ENCODE results near the gene MCCC1. TPM values are rescaled to one million over a fixed set of nuclear protein-coding genes. Genes with fewer than 3 reads are reported as not detected.

MCCC1 gene
- total RNA-seq, 2 experiments from 2014 or later = 28.4 to 29.7 TPM

DNA sequence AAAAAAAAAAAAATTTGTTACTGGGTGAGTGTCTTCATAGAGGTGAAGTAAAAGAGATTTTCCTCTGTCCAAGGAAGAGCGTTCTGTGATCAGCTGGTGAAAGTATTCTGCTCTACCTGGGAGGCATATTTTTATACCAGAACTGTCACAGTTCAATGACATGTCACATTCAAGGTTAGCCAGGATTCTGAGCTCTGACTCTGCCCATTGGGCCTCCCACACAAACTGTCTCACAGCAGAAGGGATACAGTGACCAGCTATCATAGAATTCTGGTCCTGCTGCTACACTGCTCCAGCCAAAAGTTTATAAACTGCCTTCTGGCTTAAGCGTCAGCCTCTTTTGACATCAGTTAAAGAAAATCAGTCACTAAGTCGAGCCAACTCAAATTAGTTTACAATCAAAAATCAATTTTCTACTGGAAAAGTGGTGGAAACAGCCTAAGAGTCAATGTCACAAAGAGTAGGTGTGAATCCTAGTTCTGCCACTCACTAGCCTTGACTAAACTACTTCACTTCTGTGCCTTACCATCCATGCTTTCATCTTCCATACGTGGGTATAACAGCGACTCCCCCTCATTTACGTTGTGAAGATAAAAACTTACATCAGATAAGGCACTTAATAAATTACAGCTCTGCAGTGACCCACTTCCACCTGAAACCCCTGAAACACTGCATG is 66.3 kb downstream of the MCCC1 start:
- Mint-ChIP-seq H3K4me1 (ENCODE audit: low read depth) (no peaks in the 10 kb centered on the region), H3K4me3 (no peak overlapping the region), H3K27ac (no peak overlapping the region), H3K36me3 (peaks cover 47% of the 10 kb centered on the region), H3K9me3 (no peaks in the 10 kb centered on the region), H3K27me3 (no peaks in the 10 kb centered on the region)
- intact Hi-C loops (cut with micrococcal nuclease) = no loop called here
- CTCF ChIA-PET = no interaction called here
- POLR2A ChIA-PET = no interaction called here
- no peak for DNase-seq

DNA sequence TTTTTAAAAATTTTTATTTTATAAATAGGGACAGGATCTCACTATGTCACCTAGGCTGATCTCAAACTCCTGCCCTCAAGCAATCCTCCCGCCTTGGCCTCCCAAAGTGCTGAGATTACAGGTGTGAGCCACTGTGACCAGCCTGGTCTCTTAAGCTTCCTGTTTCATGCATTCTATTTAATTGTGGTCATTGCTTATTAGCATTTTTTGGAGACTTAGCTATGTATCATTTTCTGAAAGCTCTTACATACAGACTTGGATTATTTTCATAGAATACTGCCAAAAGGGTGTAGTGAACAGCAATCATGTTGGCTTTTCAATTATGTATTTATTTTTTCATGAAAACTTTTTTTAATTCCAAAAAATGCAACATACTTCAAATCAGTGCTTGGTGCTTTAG is 67.5 kb downstream of the MCCC1 start:
- no peaks in the 10 kb centered on the region for H3K9me3 Mint-ChIP-seq
- H3K27me3 Mint-ChIP-seq = no peaks in the 10 kb centered on the region
- peaks cover 42% of the 10 kb centered on the region for H3K36me3 Mint-ChIP-seq

DNA sequence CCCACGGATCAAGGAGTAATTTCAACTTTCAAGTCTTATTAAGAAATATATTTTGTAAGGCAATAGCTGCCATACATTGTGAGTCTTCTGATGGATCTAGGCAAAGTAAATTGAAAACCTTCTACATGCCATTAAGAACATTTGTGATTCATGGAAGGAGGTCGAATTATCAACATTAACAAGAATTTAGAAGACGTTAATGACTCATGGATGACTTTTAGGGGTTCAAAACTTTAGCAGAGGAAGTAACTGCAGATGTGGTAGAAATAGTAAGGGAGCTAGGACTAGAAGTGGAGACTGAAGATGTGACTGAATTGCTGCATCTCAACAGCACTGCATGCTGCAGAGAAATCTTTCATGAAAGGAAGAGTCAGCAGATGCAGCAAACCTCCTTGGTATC is 70.9 kb downstream of the MCCC1 start:
- no peaks in the 10 kb centered on the region for H3K27me3 Mint-ChIP-seq
- no peak overlapping the region for H3K4me3 Mint-ChIP-seq
- DNase-seq = no peak
- H3K9me3 Mint-ChIP-seq = no peaks in the 10 kb centered on the region
- ChIA-PET CTCF (no interaction called here), POLR2A (no interaction called here)
- H3K36me3 Mint-ChIP-seq = peaks cover 38% of the 10 kb centered on the region
- H3K27ac Mint-ChIP-seq = no peak overlapping the region
- H3K4me1 Mint-ChIP-seq (ENCODE audit: low read depth) = no peaks in the 10 kb centered on the region
- intact Hi-C loops (cut with micrococcal nuclease) = no loop called here

More for the DNA sequence above, 67.5 kb downstream of the MCCC1 start:
- H3K4me1 Mint-ChIP-seq (ENCODE audit: low read depth) = no peaks in the 10 kb centered on the region
- no peak overlapping the region for H3K27ac Mint-ChIP-seq
- POLR2A ChIA-PET = no interaction called here
- no peak for DNase-seq
- no peak overlapping the region for H3K4me3 Mint-ChIP-seq
- CTCF ChIA-PET = interaction anchor here (0.6 kb wide), 1 partner anchor 116 kb away, joined by 4 read pairs; no protein-coding TSS in a partner anchor
- intact Hi-C loops (cut with micrococcal nuclease) = no loop called here

- intact Hi-C loops (cut with micrococcal nuclease) = no loop called here
- no peak for DNase-seq
- Mint-ChIP-seq H3K4me1 (ENCODE audit: low read depth) (no peaks in the 10 kb centered on the region), H3K9me3 (no peaks in the 10 kb centered on the region), H3K4me3 (no peak overlapping the region), H3K27ac (no peak overlapping the region), H3K36me3 (peaks cover 34% of the 10 kb centered on the region), H3K27me3 (no peaks in the 10 kb centered on the region)
- ChIA-PET POLR2A (no interaction called here), CTCF (no interaction called here)
These were observed 72.0 kb downstream of the MCCC1 start for GRCh38 chr3:183027276-183027675.

GRCh38 chr3:183022936-183023516 is 76.3 kb downstream of the MCCC1 start:
- Mint-ChIP-seq H3K4me1 (ENCODE audit: low read depth) (no peaks in the 10 kb centered on the region), H3K4me3 (no peak overlapping the region), H3K27ac (no peak overlapping the region), H3K27me3 (no peaks in the 10 kb centered on the region), H3K36me3 (peaks cover 22% of the 10 kb centered on the region), H3K9me3 (no peaks in the 10 kb centered on the region)
- intact Hi-C loops (cut with micrococcal nuclease) = no loop called here
- no peak for DNase-seq
- CTCF ChIA-PET = interaction anchor here (0.6 to 0.9 kb wide), 2 partner anchors 129 to 309 kb away, joined by 3 read pairs; no protein-coding TSS in a partner anchor
- POLR2A ChIA-PET = no interaction called here

GRCh38 chr3:183018421-183019192 is 80.7 kb downstream of the MCCC1 start:
- Mint-ChIP-seq H3K4me1 (ENCODE audit: low read depth) (no peaks in the 10 kb centered on the region), H3K27me3 (no peaks in the 10 kb centered on the region), H3K36me3 (peaks cover 22% of the 10 kb centered on the region), H3K27ac (no peak overlapping the region), H3K9me3 (no peaks in the 10 kb centered on the region), H3K4me3 (no peak overlapping the region)
- ChIA-PET CTCF (interaction anchor here (0.7 kb wide), 1 partner anchor 56 kb away, joined by 3 read pairs; no protein-coding TSS in a partner anchor), POLR2A (no interaction called here)
- intact Hi-C loops (cut with micrococcal nuclease) = loop anchor here (10.0 kb wide), 1 partner anchor 304 kb away; no protein-coding TSS in a partner anchor
- DNase-seq = no peak

DNA sequence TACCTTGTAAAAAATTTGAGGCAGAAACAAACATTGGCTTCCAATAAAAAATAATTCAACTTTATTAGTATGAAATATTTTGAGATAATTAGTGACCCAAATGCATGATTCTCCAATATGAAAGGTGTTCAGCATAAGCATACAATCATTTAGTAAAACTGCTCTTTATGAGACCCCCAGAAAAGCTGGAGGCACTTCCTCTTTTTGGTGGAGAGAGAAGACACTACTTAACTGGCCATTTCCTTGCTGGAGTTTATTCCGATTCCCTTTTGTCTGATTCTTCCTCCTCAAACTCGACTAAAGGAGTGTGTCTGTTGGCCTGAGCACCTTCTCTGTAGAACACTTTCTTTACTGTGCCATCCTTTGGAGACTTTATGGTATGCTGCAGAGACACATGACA is 84.1 kb downstream of the MCCC1 start:
- Mint-ChIP-seq H3K36me3 (peaks cover 16% of the 10 kb centered on the region), H3K9me3 (no peaks in the 10 kb centered on the region), H3K27ac (no peak overlapping the region), H3K27me3 (no peaks in the 10 kb centered on the region), H3K4me3 (no peak overlapping the region), H3K4me1 (ENCODE audit: low read depth) (no peaks in the 10 kb centered on the region)
- POLR2A ChIA-PET = no interaction called here
- CTCF ChIA-PET = no interaction called here
- intact Hi-C loops (cut with micrococcal nuclease) = loop anchor here (10.0 kb wide), 1 partner anchor 300 kb away; no protein-coding TSS in a partner anchor
- no peak for DNase-seq

GRCh38 chr3:183013856-183014255 is 85.4 kb downstream of the MCCC1 start:
- CTCF ChIA-PET = interaction anchor here (1.8 kb wide), 1 partner anchor 105 kb away, joined by 5 read pairs; no protein-coding TSS in a partner anchor

DNA sequence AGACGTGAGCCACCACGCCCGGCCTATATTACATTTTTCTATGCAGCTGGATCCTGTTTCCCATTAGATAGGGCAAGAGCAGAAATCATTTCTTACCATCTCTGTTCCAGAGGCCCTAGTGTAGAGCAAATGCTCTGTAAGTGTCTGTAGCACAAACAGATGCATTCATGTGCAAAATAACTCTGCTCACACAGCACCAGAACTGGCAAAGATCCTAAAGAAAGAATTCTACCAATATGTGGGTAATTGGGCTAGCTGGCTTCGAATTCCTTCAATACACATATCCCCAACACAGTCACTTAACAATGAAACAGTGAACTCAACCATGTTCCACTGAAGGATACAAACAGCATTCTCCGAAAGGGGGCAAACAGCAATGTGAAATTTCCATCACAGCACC is 86.2 kb downstream of the MCCC1 start:
- intact Hi-C loops (cut with micrococcal nuclease) = loop anchor here (10.0 kb wide), 1 partner anchor 298 kb away; no protein-coding TSS in a partner anchor
- Mint-ChIP-seq H3K9me3 (no peaks in the 10 kb centered on the region), H3K27me3 (no peaks in the 10 kb centered on the region), H3K27ac (no peak overlapping the region), H3K4me1 (ENCODE audit: low read depth) (no peaks in the 10 kb centered on the region), H3K36me3 (peaks cover 9% of the 10 kb centered on the region), H3K4me3 (no peak overlapping the region)
- DNase-seq = no peak
- ChIA-PET POLR2A (no interaction called here), CTCF (interaction anchor here (1.8 kb wide), 1 partner anchor 104 kb away, joined by 5 read pairs; no protein-coding TSS in a partner anchor)

More at GRCh38 chr3:183013856-183014255, 85.4 kb downstream of the MCCC1 start:
- Mint-ChIP-seq H3K4me1 (ENCODE audit: low read depth) (no peaks in the 10 kb centered on the region), H3K27me3 (no peaks in the 10 kb centered on the region), H3K9me3 (no peaks in the 10 kb centered on the region), H3K36me3 (peaks cover 9% of the 10 kb centered on the region), H3K27ac (no peak overlapping the region), H3K4me3 (no peak overlapping the region)
- intact Hi-C loops (cut with micrococcal nuclease) = loop anchor here (10.0 kb wide), 1 partner anchor 299 kb away; no protein-coding TSS in a partner anchor
- POLR2A ChIA-PET = no interaction called here
- no peak for DNase-seq

- Mint-ChIP-seq H3K9me3 (no peaks in the 10 kb centered on the region), H3K4me3 (no peak overlapping the region), H3K27me3 (no peaks in the 10 kb centered on the region), H3K4me1 (ENCODE audit: low read depth) (no peaks in the 10 kb centered on the region), H3K27ac (no peak overlapping the region), H3K36me3 (peaks cover 1% of the 10 kb centered on the region)
- intact Hi-C loops (cut with micrococcal nuclease) = no loop called here
- no peak for DNase-seq
- ChIA-PET CTCF (no interaction called here), POLR2A (no interaction called here)
These were observed 90.5 kb downstream of the MCCC1 start for GRCh38 chr3:183008800-183009199.

- ChIA-PET CTCF (no interaction called here), POLR2A (no interaction called here)
- H3K36me3 Mint-ChIP-seq = peaks cover 1% of the 10 kb centered on the region
- H3K4me3 Mint-ChIP-seq = no peak overlapping the region
- no peak for DNase-seq
- H3K4me1 Mint-ChIP-seq (ENCODE audit: low read depth) = no peaks in the 10 kb centered on the region
- no peaks in the 10 kb centered on the region for H3K9me3 Mint-ChIP-seq
- H3K27me3 Mint-ChIP-seq = no peaks in the 10 kb centered on the region
- intact Hi-C loops (cut with micrococcal nuclease) = no loop called here
- H3K27ac Mint-ChIP-seq = no peak overlapping the region
These were observed 91.0 kb downstream of the MCCC1 start for GRCh38 chr3:183008303-183008702.

DNA sequence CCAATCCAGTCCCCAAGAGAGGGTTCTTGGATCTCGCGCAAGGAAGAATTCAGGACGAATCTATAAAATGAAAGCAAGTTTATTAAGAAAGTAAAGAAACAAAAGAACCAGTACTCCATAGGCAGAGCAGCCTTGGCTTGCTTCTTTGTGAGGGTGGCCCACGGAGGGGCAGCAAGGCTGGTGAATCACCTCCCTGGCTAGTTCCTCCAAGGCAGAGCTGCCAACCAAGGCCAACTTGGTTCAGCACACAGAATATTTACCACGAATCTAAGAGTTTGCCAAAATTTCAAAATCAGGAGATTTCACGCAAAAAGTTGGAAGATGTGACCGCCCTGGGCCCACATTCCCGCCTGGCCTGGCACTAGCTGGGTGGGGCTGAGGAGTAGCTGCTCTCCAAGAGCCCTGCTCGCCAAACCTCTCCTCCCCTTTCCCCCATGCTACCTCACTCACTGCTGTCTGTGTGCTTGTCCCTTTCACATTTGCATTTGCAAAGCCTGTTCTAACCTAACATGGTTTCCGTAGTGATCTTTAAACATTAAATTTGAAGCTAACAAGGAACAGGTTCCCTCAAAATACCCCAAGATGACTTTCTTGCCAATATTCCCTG is 92.8 kb downstream of the MCCC1 start:
- H3K4me3 Mint-ChIP-seq = no peak overlapping the region
- H3K9me3 Mint-ChIP-seq = no peaks in the 10 kb centered on the region
- H3K4me1 Mint-ChIP-seq (ENCODE audit: low read depth) = no peaks in the 10 kb centered on the region
- no peak overlapping the region for H3K27ac Mint-ChIP-seq
- intact Hi-C loops (cut with micrococcal nuclease) = no loop called here
- ChIA-PET CTCF (no interaction called here), POLR2A (no interaction called here)
- no peaks in the 10 kb centered on the region for H3K27me3 Mint-ChIP-seq
- no peaks in the 10 kb centered on the region for H3K36me3 Mint-ChIP-seq
- DNase-seq = no peak
